Stimulated activated CD8-positive, alpha-beta memory T cell treated with anti-CD3 and anti-CD28 coated beads, Interleukin-4, amount 100 ng/mL, for 4 hours (primary cell): Measurements from ENCODE around the gene GRIK5.
"Not testable (repeated sequence)": the region's sequence is repeated elsewhere in the genome, so short reads cannot be mapped to it uniquely, and the experiment has no call there.

Experiments
- DNase-seq, 2 donors: peaks; one replicate each; pipeline ENCODE4 v3.0.0-alpha.2; 2020; ENCODE audit warnings: low read depth in 2 of 2, low spot score in 1 of 2

Gene GRIK5

GRCh38 chr19:42018503-42019193 lies 51.4 kb downstream of the GRIK5 start:
- no peak for DNase-seq

GRCh38 chr19:42017040-42017439 lies 53.0 kb downstream of the GRIK5 start:
- DNase-seq: no peak

- DNase-seq: not testable (repeated sequence)
Measured at GRCh38 chr19:42012747-42013146, 57.3 kb downstream of the GRIK5 start.

- no peak for DNase-seq
Measured at GRCh38 chr19:42010245-42011126, 59.5 kb downstream of the GRIK5 start.

GRCh38 chr19:42006569-42006968 lies 63.4 kb downstream of the GRIK5 start:
- no peak for DNase-seq

GRCh38 chr19:42005504-42005903 lies 64.5 kb downstream of the GRIK5 start:
- no peak for DNase-seq

- DNase-seq: no peak
Measured at GRCh38 chr19:42003506-42004294, 66.3 kb downstream of the GRIK5 start.

- no peak for DNase-seq
Measured at GRCh38 chr19:41999878-42000208, 70.2 kb downstream of the GRIK5 start.

- DNase-seq: no peak
Measured at GRCh38 chr19:41999071-41999877, 70.7 kb downstream of the GRIK5 start.

GRCh38 chr19:41998246-41999020 lies 71.6 kb downstream of the GRIK5 start:
- no peak for DNase-seq

GRCh38 chr19:41997851-41998229 lies 72.2 kb downstream of the GRIK5 start:
- no peak for DNase-seq

- no peak for DNase-seq
Measured at GRCh38 chr19:41997121-41997850, 72.7 kb downstream of the GRIK5 start.

GRCh38 chr19:41995959-41996797 lies 73.8 kb downstream of the GRIK5 start:
- DNase-seq: no peak

- DNase-seq: no peak
Measured at GRCh38 chr19:41994994-41995958, 74.7 kb downstream of the GRIK5 start.

GRCh38 chr19:41994521-41994971 lies 75.5 kb downstream of the GRIK5 start:
- DNase-seq: no peak

- DNase-seq: peak; percentile 21 to 49
Measured at GRCh38 chr19:41993612-41994483, 76.2 kb downstream of the GRIK5 start, which contains the start of gene ATP1A3. Gene ATP1A3, minus strand, starts transcription at chr19:41994230. Its CDS starts 154 bp downstream, at chr19:41994076.
